ENCODE results near the gene ARPC1A. TPM values are rescaled to one million over a fixed set of nuclear protein-coding genes. Genes with fewer than 3 reads are reported as not detected.
A peak's percentile ranks its signal among the peaks of the same experiment; 100 is the strongest.

The ARPC1A gene
- total RNA-seq, 2 experiments from 2014 or later: 41.5 to 47.7 TPM

DNA sequence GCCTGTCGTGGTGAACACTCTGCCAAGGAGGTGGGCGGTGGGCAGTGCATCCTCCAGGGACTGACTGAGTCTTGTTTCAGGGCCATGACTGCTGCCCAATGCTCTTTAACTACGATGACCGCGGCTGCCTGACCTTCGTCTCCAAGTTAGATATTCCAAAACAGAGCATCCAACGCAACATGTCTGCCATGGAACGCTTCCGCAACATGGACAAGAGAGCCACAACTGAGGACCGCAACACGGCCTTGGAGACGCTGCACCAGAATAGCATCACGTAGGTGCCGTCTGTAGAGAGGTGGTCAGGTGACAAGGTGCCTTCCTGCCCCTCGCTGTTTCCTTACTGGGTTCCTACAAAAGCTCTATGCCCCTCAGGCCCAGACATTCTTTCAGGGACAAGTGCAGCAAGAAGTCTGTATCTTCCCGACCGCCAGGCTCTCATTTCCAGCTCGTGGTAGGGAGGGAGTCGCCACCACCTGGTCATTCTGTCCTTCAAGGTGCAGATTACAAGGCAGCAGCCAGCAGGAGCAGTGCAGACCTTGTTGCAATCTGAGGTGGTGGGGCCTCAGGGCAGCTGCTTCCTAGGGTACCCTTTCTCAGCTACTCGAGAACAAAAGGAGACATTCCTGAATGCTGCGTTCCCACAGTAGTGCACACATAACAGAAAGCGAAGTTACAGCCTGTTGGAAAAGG, 33.9 kb downstream of the ARPC1A start:
- H3K36me3 Mint-ChIP-seq (ENCODE audit: low read depth): peaks cover 18% of the 10 kb centered on the region
- CTCF ChIA-PET: interaction anchor here (0.5 to 0.7 kb wide), 2 partner anchors 11 to 17 kb away, joined by 3 read pairs; no protein-coding TSS in a partner anchor
- H3K4me3 Mint-ChIP-seq: no peak overlapping the region

DNA sequence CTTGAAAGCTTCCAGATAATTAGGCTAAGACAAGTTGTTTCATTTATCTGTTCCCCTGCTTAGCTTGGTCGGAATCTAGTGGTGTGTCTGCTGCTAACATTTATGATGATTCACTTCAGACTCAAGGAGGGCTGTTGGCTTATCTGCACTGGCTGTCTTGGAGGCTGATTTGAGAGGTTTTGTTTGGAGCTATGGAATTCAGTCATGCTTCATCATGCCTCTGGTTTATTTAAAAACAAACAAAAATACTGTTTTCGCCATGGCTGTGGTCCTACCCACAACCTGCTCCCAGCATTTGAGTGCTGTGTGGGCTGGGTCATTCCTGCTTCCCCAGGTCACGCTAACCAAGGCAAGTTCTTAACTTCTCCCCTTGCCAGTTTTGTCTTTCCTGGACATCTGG, 37.1 kb downstream of the ARPC1A start:
- H3K36me3 Mint-ChIP-seq (ENCODE audit: low read depth): peaks cover 24% of the 10 kb centered on the region
- no peak for DNase-seq
- no peak overlapping the region for H3K4me3 Mint-ChIP-seq
- H3K4me1 Mint-ChIP-seq (ENCODE audit: low read depth): no peaks in the 10 kb centered on the region
- peak overlapping the region; percentile 8 for H3K27ac Mint-ChIP-seq
- H3K27me3 Mint-ChIP-seq (ENCODE audit: low read depth): no peaks in the 10 kb centered on the region
- intact Hi-C loops (cut with micrococcal nuclease): no loop called here
- CTCF ChIA-PET: interaction anchor here (0.6 to 2.3 kb wide), 3 partner anchors 12 to 25 kb away, joined by 3 to 5 read pairs (median 3); no protein-coding TSS in a partner anchor
- H3K9me3 Mint-ChIP-seq: no peaks in the 10 kb centered on the region

More for the DNA sequence above, 33.9 kb downstream of the ARPC1A start:
- H3K4me1 Mint-ChIP-seq (ENCODE audit: low read depth): no peaks in the 10 kb centered on the region
- intact Hi-C loops (cut with micrococcal nuclease): no loop called here
- H3K27me3 Mint-ChIP-seq (ENCODE audit: low read depth): no peaks in the 10 kb centered on the region
- H3K9me3 Mint-ChIP-seq: no peaks in the 10 kb centered on the region
- no peak overlapping the region for H3K27ac Mint-ChIP-seq
- DNase-seq: no peak

DNA sequence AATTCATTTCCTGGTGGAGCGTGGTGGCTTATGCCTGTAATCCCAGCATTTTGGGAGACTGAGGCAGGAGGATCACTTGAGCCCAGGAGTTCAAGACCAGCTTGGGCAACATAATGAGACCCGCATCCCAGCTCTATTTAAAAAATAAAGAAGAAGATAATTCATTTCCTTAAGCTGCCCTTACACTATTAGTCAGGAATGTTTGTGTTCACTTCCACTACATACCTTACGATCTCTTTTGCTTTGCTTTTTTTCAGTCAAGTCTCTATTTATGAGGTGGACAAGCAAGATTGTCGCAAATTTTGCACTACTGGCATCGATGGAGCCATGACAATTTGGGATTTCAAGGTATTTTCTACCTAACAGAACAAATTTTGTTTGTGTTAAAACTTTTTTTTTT, 37.6 kb downstream of the ARPC1A start:
- Mint-ChIP-seq H3K9me3 (no peaks in the 10 kb centered on the region), H3K4me3 (no peak overlapping the region), H3K4me1 (ENCODE audit: low read depth) (no peaks in the 10 kb centered on the region), H3K36me3 (ENCODE audit: low read depth) (peaks cover 20% of the 10 kb centered on the region), H3K27me3 (ENCODE audit: low read depth) (no peaks in the 10 kb centered on the region), H3K27ac (no peak overlapping the region)
- intact Hi-C loops (cut with micrococcal nuclease): no loop called here
- no peak for DNase-seq
- CTCF ChIA-PET: interaction anchor here (0.6 to 2.3 kb wide), 2 partner anchors 12 to 24 kb away, joined by 3 to 5 read pairs; no protein-coding TSS in a partner anchor

DNA sequence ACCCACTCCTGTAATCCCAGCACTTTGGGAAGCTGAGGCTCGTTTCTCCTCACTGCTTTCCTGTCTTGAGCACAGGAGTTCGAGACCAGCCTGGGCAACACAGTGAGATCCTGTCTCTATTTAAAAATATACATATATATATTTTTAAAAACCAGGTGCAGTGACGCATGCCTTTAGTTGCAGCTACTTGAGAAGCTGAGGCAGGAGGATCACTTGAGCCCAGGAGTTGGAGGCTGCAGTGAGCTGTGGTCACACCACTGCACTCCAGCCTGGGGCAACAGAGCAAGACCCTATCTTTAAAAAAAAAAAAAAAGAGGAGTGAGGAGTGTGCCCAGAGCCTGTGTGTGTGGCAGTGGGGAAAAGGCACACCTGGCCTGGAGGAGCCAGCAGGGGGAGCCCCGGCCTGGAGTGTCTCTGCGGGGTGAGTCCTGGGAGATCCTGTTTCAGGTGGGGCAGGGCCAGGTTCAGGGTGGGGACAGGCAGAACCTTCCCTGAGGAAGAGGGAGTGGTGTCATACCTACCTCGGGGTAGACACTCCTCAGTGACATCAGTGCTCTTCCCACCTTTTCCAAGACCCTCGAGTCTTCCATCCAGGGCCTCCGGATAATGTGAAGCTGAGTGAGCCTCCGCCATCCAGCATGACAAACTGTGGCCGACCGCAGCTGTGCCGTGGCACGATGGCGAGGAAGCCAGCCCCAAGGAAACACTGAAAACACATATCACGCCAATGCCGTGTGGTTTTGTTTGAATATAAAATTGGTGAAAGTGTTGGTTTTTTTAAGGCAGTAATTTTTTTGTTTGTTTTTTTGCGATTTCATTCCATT, 39.8 kb downstream of the ARPC1A start:
- Mint-ChIP-seq H3K36me3 (ENCODE audit: low read depth) (peaks cover 22% of the 10 kb centered on the region), H3K9me3 (no peaks in the 10 kb centered on the region), H3K4me3 (no peak overlapping the region), H3K27me3 (ENCODE audit: low read depth) (no peaks in the 10 kb centered on the region), H3K27ac (no peak overlapping the region), H3K4me1 (ENCODE audit: low read depth) (no peaks in the 10 kb centered on the region)
- DNase-seq: peak; percentile 71
- intact Hi-C loops (cut with micrococcal nuclease): loop anchor here (1.0 kb wide), 2 partner anchors 22 to 43 kb away; partner anchors contain the start of genes BUD31 and PDAP1
- CTCF ChIA-PET: interaction anchor here (0.6 to 1.8 kb wide), 9 partner anchors 8 to 1530 kb away, joined by 3 to 7 read pairs (median 4); partner anchors contain the start of gene ARPC1B

DNA sequence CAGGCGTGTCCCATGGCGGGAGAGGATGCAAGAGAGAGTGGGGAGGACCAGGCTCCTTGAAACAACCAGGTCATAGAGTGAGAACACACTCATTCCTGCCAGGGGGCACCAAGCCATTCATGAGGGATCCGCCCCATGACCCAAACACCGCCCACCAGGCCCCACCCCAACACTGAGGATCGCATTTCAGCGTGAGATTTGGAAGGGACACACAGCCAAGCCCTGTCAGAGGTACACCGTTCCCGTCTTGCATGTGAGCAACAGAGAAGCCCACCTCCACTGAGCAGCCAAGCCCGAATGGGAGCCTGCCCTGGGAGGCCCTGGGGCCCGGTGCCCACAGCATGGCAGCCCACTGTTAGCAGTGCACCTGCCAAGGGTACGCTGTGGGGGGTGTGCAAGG, 40.9 kb downstream of the ARPC1A start:
- H3K27ac Mint-ChIP-seq: no peak overlapping the region
- CTCF ChIA-PET: interaction anchor here (0.9 to 1.8 kb wide), 2 partner anchors 11 to 19 kb away, joined by 3 to 7 read pairs; no protein-coding TSS in a partner anchor

DNA sequence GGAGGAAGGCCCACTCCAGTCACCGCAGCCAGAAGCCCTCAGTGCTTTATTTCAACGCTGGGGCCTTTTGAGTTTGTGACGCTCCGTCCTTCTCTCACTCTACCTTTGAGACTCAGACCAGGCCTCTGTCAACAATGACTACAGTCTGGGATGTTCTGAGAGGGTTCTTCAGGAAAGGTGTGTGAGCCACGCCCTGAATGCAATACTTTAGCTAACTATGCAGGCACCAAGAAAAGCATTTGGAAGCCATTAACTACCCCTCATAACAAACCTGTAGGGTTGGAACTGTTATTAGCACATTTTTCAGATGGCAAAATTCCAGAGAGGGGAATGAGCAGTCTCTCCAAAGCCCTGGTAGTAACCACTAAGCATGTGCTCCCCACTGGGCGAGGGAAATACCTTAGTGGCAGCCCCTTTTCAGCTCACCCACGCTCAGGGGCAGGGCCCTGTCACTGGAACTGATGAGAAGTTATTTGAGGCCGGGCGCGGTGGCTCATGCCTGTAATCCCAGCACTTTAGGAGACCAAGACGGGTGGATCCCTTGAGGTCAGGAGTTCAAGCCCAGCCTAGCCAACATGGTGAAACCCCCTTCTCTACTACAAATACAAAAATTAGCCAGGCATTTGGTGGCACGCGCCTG, 43.2 kb downstream of the ARPC1A start:
- peaks cover 14% of the 10 kb centered on the region for H3K36me3 Mint-ChIP-seq (ENCODE audit: low read depth)
- H3K9me3 Mint-ChIP-seq: no peaks in the 10 kb centered on the region
- intact Hi-C loops (cut with micrococcal nuclease): no loop called here
- no peak for DNase-seq
- H3K27me3 Mint-ChIP-seq (ENCODE audit: low read depth): no peaks in the 10 kb centered on the region
- H3K4me3 Mint-ChIP-seq: no peak overlapping the region
- H3K4me1 Mint-ChIP-seq (ENCODE audit: low read depth): no peaks in the 10 kb centered on the region
- CTCF ChIA-PET: interaction anchor here (0.6 kb wide), 1 partner anchor 539 kb away, joined by 3 read pairs; no protein-coding TSS in a partner anchor
- H3K27ac Mint-ChIP-seq: no peak overlapping the region

More for the DNA sequence above, 40.9 kb downstream of the ARPC1A start:
- intact Hi-C loops (cut with micrococcal nuclease): no loop called here
- DNase-seq: no peak
- H3K4me1 Mint-ChIP-seq (ENCODE audit: low read depth): no peaks in the 10 kb centered on the region
- no peak overlapping the region for H3K4me3 Mint-ChIP-seq
- H3K27me3 Mint-ChIP-seq (ENCODE audit: low read depth): no peaks in the 10 kb centered on the region
- H3K36me3 Mint-ChIP-seq (ENCODE audit: low read depth): peaks cover 14% of the 10 kb centered on the region
- no peaks in the 10 kb centered on the region for H3K9me3 Mint-ChIP-seq

DNA sequence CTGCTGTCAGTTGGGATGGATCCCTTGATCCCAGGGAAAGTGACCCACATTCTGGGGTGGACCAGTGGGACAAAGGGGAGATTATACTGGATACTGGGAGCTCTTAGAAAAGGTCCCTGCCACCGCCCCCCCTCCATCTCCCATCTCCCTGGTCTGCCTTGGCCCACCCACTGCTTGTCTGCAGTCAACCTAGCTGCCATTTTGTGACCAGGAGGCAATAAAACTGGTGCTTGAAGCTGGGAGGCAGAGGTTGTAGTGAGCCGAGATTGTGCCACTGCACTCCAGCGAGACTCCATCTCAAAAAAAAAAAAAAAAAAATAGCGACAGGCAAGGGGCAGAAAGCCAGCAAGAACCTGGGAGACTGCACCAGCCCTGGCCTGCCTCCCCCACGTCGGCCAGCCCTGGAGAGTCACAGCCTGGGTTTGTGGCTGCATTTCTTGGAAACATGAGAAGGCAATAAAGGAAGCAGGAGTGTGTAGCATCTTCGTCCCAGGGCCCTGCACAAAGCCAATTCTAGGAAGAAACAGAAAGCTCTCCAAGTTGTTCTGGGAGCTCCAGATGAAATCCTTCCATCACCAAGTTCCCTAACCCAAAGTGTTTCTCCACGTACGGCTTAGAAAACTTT, 44.2 kb downstream of the ARPC1A start:
- no peak for DNase-seq
- no peaks in the 10 kb centered on the region for H3K9me3 Mint-ChIP-seq
- CTCF ChIA-PET: no interaction called here
- H3K27ac Mint-ChIP-seq: no peak overlapping the region
- peaks cover 12% of the 10 kb centered on the region for H3K36me3 Mint-ChIP-seq (ENCODE audit: low read depth)
- no peak overlapping the region for H3K4me3 Mint-ChIP-seq
- no peaks in the 10 kb centered on the region for H3K4me1 Mint-ChIP-seq (ENCODE audit: low read depth)
- intact Hi-C loops (cut with micrococcal nuclease): no loop called here
- H3K27me3 Mint-ChIP-seq (ENCODE audit: low read depth): no peaks in the 10 kb centered on the region

DNA sequence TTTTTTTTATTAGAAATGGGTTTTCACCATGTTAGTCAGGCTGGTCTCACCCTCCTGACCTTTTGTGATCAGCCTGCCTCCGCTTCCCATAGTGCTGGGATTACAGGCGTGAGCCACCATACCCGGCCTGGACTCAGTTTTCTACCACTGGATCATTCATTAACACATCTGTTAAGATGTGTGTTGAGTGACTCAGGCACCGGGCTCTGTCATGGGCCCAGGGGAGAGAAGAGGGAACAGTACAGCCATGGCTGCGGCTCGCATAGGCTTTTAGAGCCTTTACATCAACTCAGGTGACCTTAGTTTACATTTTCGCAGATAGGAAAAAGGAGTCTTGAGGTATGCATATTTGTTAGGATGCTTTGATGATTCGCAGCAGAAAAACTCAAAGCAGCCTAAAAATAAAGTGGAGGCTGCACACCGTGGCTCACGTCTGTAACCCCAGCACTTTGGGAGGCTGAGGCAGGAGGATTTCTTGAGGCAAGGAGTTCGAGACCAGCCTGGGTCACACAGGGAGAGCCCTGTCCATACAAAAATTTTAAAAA, 45.8 kb downstream of the ARPC1A start:
- intact Hi-C loops (cut with micrococcal nuclease): no loop called here
- no peaks in the 10 kb centered on the region for H3K27me3 Mint-ChIP-seq (ENCODE audit: low read depth)
- H3K27ac Mint-ChIP-seq: no peak overlapping the region
- peaks cover 6% of the 10 kb centered on the region for H3K36me3 Mint-ChIP-seq (ENCODE audit: low read depth)
- DNase-seq: no peak
- H3K9me3 Mint-ChIP-seq: no peaks in the 10 kb centered on the region
- no peak overlapping the region for H3K4me3 Mint-ChIP-seq
- peaks cover 4% of the 10 kb centered on the region for H3K4me1 Mint-ChIP-seq (ENCODE audit: low read depth)
- CTCF ChIA-PET: interaction anchor here (0.6 to 1.2 kb wide), 2 partner anchors 12 to 14 kb away, joined by 3 read pairs; no protein-coding TSS in a partner anchor

DNA sequence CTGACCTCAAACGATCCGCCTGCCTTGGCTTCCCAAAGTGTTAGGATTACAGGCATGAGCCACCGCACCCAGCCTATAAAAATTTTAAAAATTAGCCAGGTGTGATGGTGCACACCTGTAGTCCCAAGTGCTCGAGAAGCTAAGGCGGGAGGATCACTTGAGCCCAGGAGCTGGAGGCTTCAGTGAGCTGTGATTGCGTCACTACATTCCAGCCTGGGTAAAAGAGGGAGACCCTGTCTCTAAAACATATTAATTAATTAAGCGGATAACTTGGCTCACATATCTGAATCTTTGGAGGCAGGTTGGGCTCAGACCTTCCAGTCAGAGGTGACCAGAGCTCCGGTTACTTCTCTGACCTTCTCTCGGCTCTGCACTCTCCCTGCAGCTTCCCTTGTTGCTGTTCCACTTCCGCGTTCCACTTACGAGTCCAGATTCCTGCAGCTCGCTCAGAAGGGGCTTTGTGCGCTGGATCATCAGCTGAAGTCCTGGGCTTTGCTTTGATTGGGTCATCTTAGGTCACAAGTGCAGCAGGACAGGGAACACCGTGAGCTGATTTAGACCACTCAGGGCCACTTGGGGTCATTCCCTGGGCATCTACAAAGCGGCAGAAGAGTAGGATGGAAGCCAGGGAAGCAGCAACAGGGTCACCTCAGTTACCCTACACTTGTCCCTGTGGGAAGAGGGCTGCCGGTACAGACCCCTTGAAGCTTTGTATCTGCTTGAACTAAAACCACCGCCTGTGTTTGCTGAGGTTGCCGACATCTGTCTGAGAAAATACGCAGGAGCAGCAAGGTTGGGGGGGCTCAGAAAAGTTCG, 46.8 kb downstream of the ARPC1A start:
- CTCF ChIA-PET: interaction anchor here (1.2 kb wide), 1 partner anchor 15 kb away, joined by 3 read pairs; no protein-coding TSS in a partner anchor
- Mint-ChIP-seq H3K27ac (no peak overlapping the region), H3K27me3 (ENCODE audit: low read depth) (no peaks in the 10 kb centered on the region), H3K4me3 (peak overlapping the region; percentile 61), H3K36me3 (ENCODE audit: low read depth) (peaks cover 6% of the 10 kb centered on the region), H3K9me3 (no peaks in the 10 kb centered on the region), H3K4me1 (ENCODE audit: low read depth) (peaks cover 12% of the 10 kb centered on the region)
- DNase-seq: no peak
- intact Hi-C loops (cut with micrococcal nuclease): no loop called here

DNA sequence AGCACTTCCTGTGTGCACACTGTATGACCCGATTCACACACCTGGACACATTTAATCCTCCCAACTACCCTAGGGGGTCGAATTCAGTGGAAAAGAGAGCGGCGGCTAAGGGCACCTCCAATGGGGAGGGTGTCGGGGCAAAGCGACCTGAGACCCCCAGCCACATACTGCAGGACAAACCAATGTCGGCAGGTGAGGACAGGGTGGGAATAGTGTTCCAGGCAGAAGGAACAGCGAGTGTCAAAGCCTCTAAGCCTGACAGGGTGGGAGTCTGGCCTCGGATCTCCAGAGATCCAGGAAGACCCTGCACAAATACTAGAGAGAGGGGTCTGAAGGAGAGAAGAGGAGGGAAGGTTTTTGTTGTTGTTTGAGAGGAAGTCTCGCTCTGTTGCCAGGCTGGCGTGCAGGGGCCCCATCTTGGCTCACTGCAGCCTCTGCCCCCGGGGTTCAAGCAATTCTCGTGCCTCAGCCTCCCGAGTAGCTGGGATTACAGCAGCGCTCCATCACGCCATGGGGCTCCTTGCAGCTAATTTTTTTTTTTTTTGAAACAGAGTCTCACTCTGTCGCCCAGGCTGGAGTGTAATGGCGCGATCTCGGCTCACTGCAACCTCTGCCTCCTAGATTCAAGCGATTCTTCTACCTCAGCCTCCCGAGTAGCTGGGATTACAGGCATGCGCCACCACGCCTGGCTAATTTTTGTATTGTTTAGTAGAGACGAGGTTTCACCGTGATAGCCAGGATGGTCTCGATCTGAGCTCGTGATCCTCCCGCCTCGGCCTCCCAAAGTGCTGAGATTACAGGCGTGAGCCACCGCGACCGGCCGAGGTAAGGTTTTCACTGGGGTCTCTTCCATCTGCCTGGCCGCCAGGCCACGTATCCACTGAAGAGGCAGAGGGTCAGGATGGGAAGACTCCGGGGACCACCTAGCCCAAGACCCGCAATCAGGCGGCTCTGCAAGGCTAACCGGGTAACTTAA, 47.7 kb downstream of the ARPC1A start:
- H3K27ac Mint-ChIP-seq: peak overlapping the region; percentile 65
- peaks cover 17% of the 10 kb centered on the region for H3K4me1 Mint-ChIP-seq (ENCODE audit: low read depth)
- no peaks in the 10 kb centered on the region for H3K9me3 Mint-ChIP-seq
- DNase-seq: no peak
- peak overlapping the region; percentile 67 for H3K4me3 Mint-ChIP-seq
- H3K36me3 Mint-ChIP-seq (ENCODE audit: low read depth): peaks cover 14% of the 10 kb centered on the region
- intact Hi-C loops (cut with micrococcal nuclease): loop anchor here (2.0 kb wide), 1 partner anchor 19 kb away; no protein-coding TSS in a partner anchor
- no peaks in the 10 kb centered on the region for H3K27me3 Mint-ChIP-seq (ENCODE audit: low read depth)
- CTCF ChIA-PET: interaction anchor here (1.3 kb wide), 1 partner anchor 8 kb away, joined by 3 read pairs; no protein-coding TSS in a partner anchor

Measured in activated naive CD4-positive, alpha-beta T cell treated with anti-CD3 and anti-CD28 coated beads for 36 hours (primary cell).